HL-60 (cell line): ENCODE results near the gene F8.

Source experiments
- DNase-seq, 2 experiments: peaks; one replicate each; pipeline ENCODE4 v3.0.0-alpha.2; 2010 to 2020; ENCODE audit warnings: low read depth in 1 of 2, low spot score in 1 of 2
- H3K27ac ChIP-seq: fragments of 250-450 bp; sonication (Bioruptor Pico); replicated peaks from 2 replicates; pipeline ENCODE4 v1.5.1; 2020; ENCODE audit warnings: mild to moderate bottlenecking, moderate library complexity
- H3K27me3 ChIP-seq: fragments of 250-450 bp; sonication (Bioruptor Pico); 2 replicates; pipeline ENCODE4 v1.5.1; 2021; ENCODE audit warnings: mild to moderate bottlenecking, moderate library complexity; ENCODE audit not compliant: insufficient read depth, poor library complexity, severe bottlenecking
- H3K4me3 ChIP-seq: replicated peaks from 2 replicates; pipeline ENCODE4 v1.5.1; 2011; ENCODE audit warnings: mild to moderate bottlenecking, control low read depth, low read length; ENCODE audit not compliant: insufficient read depth
- CTCF ChIP-seq: IDR thresholded peaks from one replicate; pipeline ENCODE4 v1.5.1; 2011; ENCODE audit warnings: low read length, control low read depth, inconsistent platforms; ENCODE audit not compliant: insufficient read depth
- GABPA ChIP-seq: IDR thresholded peaks from 2 replicates; pipeline ENCODE4 v1.6.1; 2012; ENCODE audit warnings: low read depth
- POLR2AphosphoS5 ChIP-seq: IDR thresholded peaks from 2 replicates; pipeline ENCODE4 v1.6.1; 2012; ENCODE audit warnings: low read depth
- SPI1 ChIP-seq: IDR thresholded peaks from 2 replicates; pipeline ENCODE4 v1.6.1; 2012; ENCODE audit warnings: low read depth, mild to moderate bottlenecking, borderline replicate concordance
- TF ChIP-seq, protein P1 (sequence below): IDR thresholded peaks from 2 replicates; pipeline ENCODE4 v1.6.1; 2012; ENCODE audit warnings: low read depth; ENCODE audit not compliant: insufficient replicate concordance

Gene F8

GRCh38 chrX:154980330-154981115 is 42.0 kb downstream of the F8 start:
- peak; percentile 12 to 82 for DNase-seq
- Histone ChIP-seq H3K27me3 (no peaks in the 10 kb centered on the region), H3K27ac (peak overlapping the region; percentile 55), H3K4me3 (peak overlapping the region; percentile 28)
- TF ChIP-seq CTCF (no peak), SPI1 (no peak), GABPA (no peak), POLR2AphosphoS5 (no peak)
- TF ChIP-seq, protein P1, sequence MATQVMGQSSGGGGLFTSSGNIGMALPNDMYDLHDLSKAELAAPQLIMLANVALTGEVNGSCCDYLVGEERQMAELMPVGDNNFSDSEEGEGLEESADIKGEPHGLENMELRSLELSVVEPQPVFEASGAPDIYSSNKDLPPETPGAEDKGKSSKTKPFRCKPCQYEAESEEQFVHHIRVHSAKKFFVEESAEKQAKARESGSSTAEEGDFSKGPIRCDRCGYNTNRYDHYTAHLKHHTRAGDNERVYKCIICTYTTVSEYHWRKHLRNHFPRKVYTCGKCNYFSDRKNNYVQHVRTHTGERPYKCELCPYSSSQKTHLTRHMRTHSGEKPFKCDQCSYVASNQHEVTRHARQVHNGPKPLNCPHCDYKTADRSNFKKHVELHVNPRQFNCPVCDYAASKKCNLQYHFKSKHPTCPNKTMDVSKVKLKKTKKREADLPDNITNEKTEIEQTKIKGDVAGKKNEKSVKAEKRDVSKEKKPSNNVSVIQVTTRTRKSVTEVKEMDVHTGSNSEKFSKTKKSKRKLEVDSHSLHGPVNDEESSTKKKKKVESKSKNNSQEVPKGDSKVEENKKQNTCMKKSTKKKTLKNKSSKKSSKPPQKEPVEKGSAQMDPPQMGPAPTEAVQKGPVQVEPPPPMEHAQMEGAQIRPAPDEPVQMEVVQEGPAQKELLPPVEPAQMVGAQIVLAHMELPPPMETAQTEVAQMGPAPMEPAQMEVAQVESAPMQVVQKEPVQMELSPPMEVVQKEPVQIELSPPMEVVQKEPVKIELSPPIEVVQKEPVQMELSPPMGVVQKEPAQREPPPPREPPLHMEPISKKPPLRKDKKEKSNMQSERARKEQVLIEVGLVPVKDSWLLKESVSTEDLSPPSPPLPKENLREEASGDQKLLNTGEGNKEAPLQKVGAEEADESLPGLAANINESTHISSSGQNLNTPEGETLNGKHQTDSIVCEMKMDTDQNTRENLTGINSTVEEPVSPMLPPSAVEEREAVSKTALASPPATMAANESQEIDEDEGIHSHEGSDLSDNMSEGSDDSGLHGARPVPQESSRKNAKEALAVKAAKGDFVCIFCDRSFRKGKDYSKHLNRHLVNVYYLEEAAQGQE = no peak

DNA sequence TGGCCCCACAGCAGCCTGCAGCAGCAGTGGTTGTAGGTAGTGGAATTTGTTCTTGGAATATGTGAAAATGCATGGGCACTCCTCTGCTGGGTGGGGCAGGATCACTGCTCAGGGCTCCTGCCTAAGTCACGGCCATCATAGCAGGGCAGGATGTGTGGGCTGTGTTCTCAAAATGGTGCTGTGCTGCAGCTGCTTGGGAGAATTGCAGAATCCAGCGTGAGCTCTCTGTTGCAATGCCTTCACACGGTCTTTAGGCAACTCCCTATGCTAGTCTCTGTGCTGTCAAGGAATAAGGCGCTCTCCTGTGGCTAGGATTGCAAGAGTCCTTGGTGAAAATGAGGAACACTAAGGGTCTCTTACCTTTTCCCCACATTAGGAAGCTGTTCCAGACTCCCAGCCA is 42.9 kb downstream of the F8 start:
- DNase-seq = peak; percentile 11 to 80
- H3K27ac ChIP-seq = peak overlapping the region; percentile 55
- TF ChIP-seq POLR2AphosphoS5 = peak; percentile 37; the same call in 1 of the 2 replicates
- TF ChIP-seq GABPA = no peak
- TF ChIP-seq SPI1 = peak; percentile 28; the same call in 1 of the 2 replicates
- TF ChIP-seq CTCF = no peak
- TF ChIP-seq, protein P1 = no peak
- H3K4me3 ChIP-seq = no peak overlapping the region
- H3K27me3 ChIP-seq = no peaks in the 10 kb centered on the region

GRCh38 chrX:154968353-154968752 is 54.2 kb downstream of the F8 start:
- DNase-seq = no peak
- H3K4me3 ChIP-seq = no peak overlapping the region
- no peak overlapping the region for H3K27ac ChIP-seq
- peaks cover 2% of the 10 kb centered on the region for H3K27me3 ChIP-seq
- TF ChIP-seq CTCF = no peak
- no peak for TF ChIP-seq SPI1
- TF ChIP-seq GABPA = no peak
- no peak for TF ChIP-seq POLR2AphosphoS5
- TF ChIP-seq, protein P1 = no peak
